B cell (primary cell): Measurements from ENCODE around the gene USH2A. TPM values are rescaled to one million over a fixed set of nuclear protein-coding genes. Genes with fewer than 3 reads are reported as not detected.

ENCODE experiments used
- ATAC-seq: fragments of 200-7000 bp; cut with Tn5 transposase; one replicate; pipeline ENCODE4 v1.10.0; 2021; ENCODE audit warnings: low read depth, mild to moderate bottlenecking, moderate number of reproducible peaks, moderate library complexity
- CTCF ChIA-PET: fragments of 350-600 bp; sonication (Branson Sonifier 250); formaldehyde crosslinking; loops from one replicate; lab custom pipeline; 2021; ENCODE audit warnings: antibody characterized with exemption, inconsistent platforms; lab: Charles Lee
- POLR2A ChIA-PET: fragments of 350-600 bp; sonication (Branson Sonifier 250); formaldehyde crosslinking; loops from one replicate; lab custom pipeline; 2021; ENCODE audit warnings: antibody characterized with exemption; lab: Charles Lee
- DNase-seq: peaks from one replicate; pipeline ENCODE4 v3.0.0; 2013
- H2AFZ ChIP-seq: 2 replicates; pipeline ENCODE4 v1.6.1; 2012; ENCODE audit warnings: mild to moderate bottlenecking, low read depth, low read length; ENCODE audit not compliant: insufficient read depth, poor library complexity, severe bottlenecking
- H3K27ac ChIP-seq, 2 donors: 1 replicate in 1 of 2; 2 replicates in 1 of 2; pipeline ENCODE4 v1.5.1; 2012 to 2013; ENCODE audit warnings: low read length in 2 of 2, mild to moderate bottlenecking in 2 of 2, moderate library complexity in 1 of 2
- H3K27me3 ChIP-seq, 4 experiments: fragments of 200-600 bp in 1 of 4; sonication (generic) in 1 of 4; replicated peaks in 1 of 4; 1 replicate in 2 of 4; 2 replicates in 2 of 4; pipeline versions ENCODE4 v1.6.1 to v1.7.0; 2013 to 2016; ENCODE audit warnings: low read length in 3 of 4, mild to moderate bottlenecking in 2 of 4, mixed read lengths in 1 of 4, moderate library complexity in 1 of 4; ENCODE audit not compliant: insufficient read depth in 4 of 4, control insufficient read depth in 3 of 4; ENCODE audit errors: control extremely low read depth in 1 of 4
- H3K36me3 ChIP-seq, 2 experiments: replicated peaks in 1 of 2; 1 replicate in 1 of 2; 2 replicates in 1 of 2; pipeline versions ENCODE4 v1.6.1 to v1.7.1; 2013; ENCODE audit warnings: low read length in 1 of 2; ENCODE audit not compliant: insufficient read depth in 2 of 2, control insufficient read depth in 1 of 2; ENCODE audit errors: control extremely low read depth in 1 of 2, extremely low read depth in 1 of 2
- H3K4me1 ChIP-seq, 2 donors: fragments of 200-600 bp in 1 of 2; sonication (generic) in 1 of 2; 1 replicate in 1 of 2; 2 replicates in 1 of 2; pipeline versions ENCODE4 v1.5.1 to v1.6.1; 2013 to 2017; ENCODE audit warnings: low read length in 2 of 2; ENCODE audit not compliant: control insufficient read depth in 2 of 2, insufficient read depth in 2 of 2
- H3K4me2 ChIP-seq: replicated peaks from 2 replicates; pipeline ENCODE3; 2012; ENCODE audit warnings: mild to moderate bottlenecking, low read depth, low read length; ENCODE audit not compliant: poor library complexity, severe bottlenecking
- H3K4me3 ChIP-seq, 5 experiments: fragments of 200-600 bp in 1 of 5; sonication (generic) in 1 of 5; 1 replicate in 3 of 5; 2 replicates in 2 of 5; pipeline versions ENCODE4 v1.5.1 to v1.7.0; 2011 to 2016; ENCODE audit warnings: low read length in 4 of 5, mild to moderate bottlenecking in 4 of 5, low read depth in 2 of 5, control low read depth in 1 of 5, moderate library complexity in 1 of 5; ENCODE audit not compliant: insufficient read depth in 1 of 5; ENCODE audit errors: control extremely low read depth in 1 of 5, extremely low read depth in 1 of 5
- H3K79me2 ChIP-seq: fragments of 200-600 bp; sonication (generic); one replicate; pipeline ENCODE4 v1.6.0; 2016; ENCODE audit warnings: low read length; ENCODE audit not compliant: control insufficient read depth, insufficient read depth
- H3K9ac ChIP-seq: fragments of 200-600 bp; sonication (generic); 2 replicates; pipeline ENCODE4 v1.6.1; 2017; ENCODE audit warnings: mild to moderate bottlenecking, low read length, moderate library complexity
- H3K9me3 ChIP-seq, 3 donors: one replicate each; pipeline versions ENCODE4 v1.6.1 to v1.7.1; 2013; ENCODE audit warnings: low read length in 2 of 3; ENCODE audit not compliant: control insufficient read depth in 2 of 3, insufficient read depth in 1 of 3; ENCODE audit errors: control extremely low read depth in 1 of 3
- H4K20me1 ChIP-seq: 2 replicates; pipeline ENCODE4 v1.6.0; 2012; ENCODE audit warnings: mild to moderate bottlenecking, low read length; ENCODE audit not compliant: insufficient read depth, control insufficient read depth, poor library complexity, severe bottlenecking
- H3K27ac Mint-ChIP-seq: one replicate; pipeline ENCODE4 v1.8.0; 2021; ENCODE audit warnings: mixed read lengths
- H3K27me3 Mint-ChIP-seq: one replicate; pipeline ENCODE4 v1.8.0; 2021; ENCODE audit warnings: mixed read lengths
- H3K4me1 Mint-ChIP-seq: one replicate; pipeline ENCODE4 v1.8.0; 2021; ENCODE audit warnings: mixed read lengths
- H3K4me3 Mint-ChIP-seq: one replicate; pipeline ENCODE4 v1.8.0; 2021; ENCODE audit warnings: mixed read lengths
- H3K9me3 Mint-ChIP-seq: one replicate; pipeline ENCODE4 v1.8.0; 2022; ENCODE audit warnings: mixed read lengths; ENCODE audit not compliant: insufficient read depth
- CTCF ChIP-seq: fragments of 200-600 bp; IDR thresholded peaks from one replicate; pipeline ENCODE4 v1.8.0; 2022; ENCODE audit warnings: antibody characterized with exemption, mild to moderate bottlenecking
- EZH2 ChIP-seq: IDR thresholded peaks from 2 replicates; pipeline ENCODE4 v1.6.1; 2012; ENCODE audit warnings: borderline replicate concordance, low read depth, mild to moderate bottlenecking, moderate library complexity, low read length; ENCODE audit not compliant: insufficient read depth, poor library complexity, severe bottlenecking
- WGBS: methylation state at CpG from one replicate; pipeline ENCODE4 v1.1.5; 2013; ENCODE audit warnings: missing lambda C conversion rate; ENCODE audit not compliant: insufficient coverage; 5-methylcytosine and 5-hydroxymethylcytosine counted together
- intact Hi-C: fragments of 100-400 bp; cut with micrococcal nuclease; formaldehyde crosslinking; loops from one replicate; pipeline ENCODE4 v1.10.0; 2022
- polyA plus RNA-seq: library from polyadenylated mRNA; depleted of rRNA; stranded (reverse); fragments of >200 nt; gene quantifications from 2 replicates; pipeline ENCODE4 v1.2.3, GENCODE V29; 2012
- total RNA-seq, 2 donors: library from RNA; stranded (reverse); fragments of 120-200 nt in 1 of 2; gene quantifications; 1 replicate in 1 of 2; 2 replicates in 1 of 2; pipeline versions ENCODE4 v1.2.3 to v1.2.4, GENCODE V29; 2013 to 2022

The USH2A gene
- total and polyA plus RNA-seq, 2 donors (not counting 1 experiment from before 2014, with no cell fraction given): 0.01 TPM; not detected in 1

GRCh38 chr1:215895276-215895675 is 528.0 kb downstream of the USH2A start:
- CTCF ChIA-PET: no interaction called here
- no peaks in the 10 kb centered on the region for H3K4me1 ChIP-seq
- Mint-ChIP-seq H3K9me3 (no peaks in the 10 kb centered on the region), H3K4me3 (no peak overlapping the region), H3K27me3 (no peaks in the 10 kb centered on the region), H3K27ac (no peak overlapping the region), H3K4me1 (no peaks in the 10 kb centered on the region)
- H3K36me3 ChIP-seq: no peaks in the 10 kb centered on the region
- DNase-seq: no peak
- no peak overlapping the region for H3K27ac ChIP-seq
- TF ChIP-seq CTCF (no peak), EZH2 (no peak)
- no peak for ATAC-seq
- H3K4me2 ChIP-seq: no peak overlapping the region
- no CpG with 5 or more reads among the region's 2 CpGs for WGBS
- no peaks in the 10 kb centered on the region for H3K9me3 ChIP-seq
- H3K27me3 ChIP-seq: no peaks in the 10 kb centered on the region
- no peak overlapping the region for H3K4me3 ChIP-seq
- intact Hi-C loops: no loop called here
- H2AFZ ChIP-seq: no peak overlapping the region
- no peak overlapping the region for H3K9ac ChIP-seq
- POLR2A ChIA-PET: no interaction called here
- H3K79me2 ChIP-seq: no peaks in the 10 kb centered on the region
- H4K20me1 ChIP-seq: no peaks in the 10 kb centered on the region

GRCh38 chr1:215894617-215895016 is 528.6 kb downstream of the USH2A start:
- Mint-ChIP-seq H3K9me3 (no peaks in the 10 kb centered on the region), H3K4me1 (no peaks in the 10 kb centered on the region), H3K27me3 (no peaks in the 10 kb centered on the region), H3K27ac (no peak overlapping the region), H3K4me3 (no peak overlapping the region)
- H3K9ac ChIP-seq: no peak overlapping the region
- H2AFZ ChIP-seq: no peak overlapping the region
- no peak overlapping the region for H3K4me2 ChIP-seq
- H3K27ac ChIP-seq: no peak overlapping the region
- H3K9me3 ChIP-seq: no peaks in the 10 kb centered on the region
- POLR2A ChIA-PET: no interaction called here
- DNase-seq (no peak), ATAC-seq (no peak)
- no peaks in the 10 kb centered on the region for H3K79me2 ChIP-seq
- no peak overlapping the region for H3K4me3 ChIP-seq
- no peak for TF ChIP-seq CTCF
- TF ChIP-seq EZH2: no peak
- H3K4me1 ChIP-seq: no peaks in the 10 kb centered on the region
- CTCF ChIA-PET: no interaction called here
- intact Hi-C loops: no loop called here
- no peaks in the 10 kb centered on the region for H4K20me1 ChIP-seq
- H3K27me3 ChIP-seq: no peaks in the 10 kb centered on the region
- no peaks in the 10 kb centered on the region for H3K36me3 ChIP-seq
- WGBS: 30% methylated on average over 2 of the region's 4 CpGs
